ENCODE measurements around the gene SERPINA6. TPM values are rescaled to one million over a fixed set of nuclear protein-coding genes. Genes with fewer than 3 reads are reported as not detected.
"Not testable (repeated sequence)": the region's sequence is repeated elsewhere in the genome, so short reads cannot be mapped to it uniquely, and the experiment has no call there.

The SERPINA6 gene
- total RNA-seq, 1 experiment from 2014 or later, result not detected

GRCh38 chr14:94349276-94349675 is 26.1 kb upstream of the SERPINA6 start:
- no peaks in the 10 kb centered on the region for H3K36me3 ChIP-seq (ENCODE audit: low read depth)
- no peaks in the 10 kb centered on the region for H3K27me3 ChIP-seq (ENCODE audit: insufficient read depth, low read depth)
- H3F3A ChIP-seq (ENCODE audit: insufficient read depth, low read depth), result no peaks in the 10 kb centered on the region
- no peaks in the 10 kb centered on the region for H3K4me1 ChIP-seq (replicated peaks; ENCODE audit: insufficient read depth)
- intact Hi-C loops (cut with micrococcal nuclease; ENCODE audit: unreplicated experiment), result no loop called here
- ChIA-PET CTCF (no interaction called here), POLR2A (ENCODE audit: unreplicated experiment) (no interaction called here)
- BruUV-seq (replicated peaks), result no TSS peak
- H4K20me1 ChIP-seq (ENCODE audit: insufficient read depth), result no peaks in the 10 kb centered on the region
- H3K4me3 ChIP-seq, result no peak overlapping the region
- H3K27ac ChIP-seq, result no peak overlapping the region
- DNase-seq, result no peak
- H3K4me2 ChIP-seq, result no peak overlapping the region
- TF ChIP-seq EZH2 (IDR thresholded peaks at IDR 0.05; ENCODE audit: low read depth) (no peak), CTCF (conservative IDR thresholded peaks at IDR 0.05) (no peak)
- H3K9me2 ChIP-seq (ENCODE audit: insufficient read depth), result no peaks in the 10 kb centered on the region
- no peaks in the 10 kb centered on the region for H3K79me2 ChIP-seq (ENCODE audit: low read depth)
- no peaks in the 10 kb centered on the region for H3K9me3 ChIP-seq (ENCODE audit: insufficient read depth, low read depth)
- no peak overlapping the region for H2AFZ ChIP-seq

- Histone ChIP-seq H3K4me1 (replicated peaks; ENCODE audit: insufficient read depth) (no peaks in the 10 kb centered on the region), H3K4me3 (no peak overlapping the region), H4K20me1 (ENCODE audit: insufficient read depth) (no peaks in the 10 kb centered on the region), H3K27me3 (ENCODE audit: insufficient read depth, low read depth) (no peaks in the 10 kb centered on the region), H3K27ac (no peak overlapping the region), H3K9me2 (ENCODE audit: insufficient read depth) (no peaks in the 10 kb centered on the region), H3K9me3 (ENCODE audit: insufficient read depth, low read depth) (no peaks in the 10 kb centered on the region), H3F3A (ENCODE audit: insufficient read depth, low read depth) (no peaks in the 10 kb centered on the region), H3K36me3 (ENCODE audit: low read depth) (no peaks in the 10 kb centered on the region), H3K4me2 (no peak overlapping the region), H3K79me2 (ENCODE audit: low read depth) (no peaks in the 10 kb centered on the region), H2AFZ (no peak overlapping the region)
- no TSS peak for BruUV-seq (replicated peaks)
- CTCF ChIA-PET, result no interaction called here
- DNase-seq, result no peak
- intact Hi-C loops (cut with micrococcal nuclease; ENCODE audit: unreplicated experiment), result no loop called here
- POLR2A ChIA-PET (ENCODE audit: unreplicated experiment), result no interaction called here
- TF ChIP-seq CTCF (conservative IDR thresholded peaks at IDR 0.05), result no peak
- TF ChIP-seq EZH2 (IDR thresholded peaks at IDR 0.05; ENCODE audit: low read depth), result no peak
Observed at GRCh38 chr14:94348836-94349235, 25.7 kb upstream of the SERPINA6 start.

GRCh38 chr14:94346841-94347240 is 23.7 kb upstream of the SERPINA6 start:
- ChIA-PET POLR2A (ENCODE audit: unreplicated experiment) (no interaction called here), CTCF (no interaction called here)

GRCh38 chr14:94346065-94346786 is 23.1 kb upstream of the SERPINA6 start:
- intact Hi-C loops (cut with micrococcal nuclease; ENCODE audit: unreplicated experiment); H3K9me3 ChIP-seq (ENCODE audit: insufficient read depth, low read depth); BruUV-seq (replicated peaks); H2AFZ ChIP-seq; H3K36me3 ChIP-seq (ENCODE audit: low read depth); H4K20me1 ChIP-seq (ENCODE audit: insufficient read depth); H3K4me3 ChIP-seq; H3F3A ChIP-seq (ENCODE audit: insufficient read depth, low read depth); H3K27ac ChIP-seq; H3K27me3 ChIP-seq (ENCODE audit: insufficient read depth, low read depth); H3K79me2 ChIP-seq (ENCODE audit: low read depth); DNase-seq; POLR2A ChIA-PET (ENCODE audit: unreplicated experiment); H3K9me2 ChIP-seq (ENCODE audit: insufficient read depth); H3K4me2 ChIP-seq; H3K4me1 ChIP-seq (replicated peaks; ENCODE audit: insufficient read depth); CTCF ChIA-PET: not testable (repeated sequence)

More at GRCh38 chr14:94346841-94347240, 23.7 kb upstream of the SERPINA6 start:
- intact Hi-C loops (cut with micrococcal nuclease; ENCODE audit: unreplicated experiment), result no loop called here
- Histone ChIP-seq H3K36me3 (ENCODE audit: low read depth) (no peaks in the 10 kb centered on the region), H3K9me3 (ENCODE audit: insufficient read depth, low read depth) (no peaks in the 10 kb centered on the region), H3K27me3 (ENCODE audit: insufficient read depth, low read depth) (no peaks in the 10 kb centered on the region), H3F3A (ENCODE audit: insufficient read depth, low read depth) (no peaks in the 10 kb centered on the region), H3K27ac (no peak overlapping the region), H3K4me1 (replicated peaks; ENCODE audit: insufficient read depth) (no peaks in the 10 kb centered on the region), H3K4me3 (no peak overlapping the region), H4K20me1 (ENCODE audit: insufficient read depth) (no peaks in the 10 kb centered on the region), H3K79me2 (ENCODE audit: low read depth) (no peaks in the 10 kb centered on the region), H3K4me2 (no peak overlapping the region), H3K9me2 (ENCODE audit: insufficient read depth) (no peaks in the 10 kb centered on the region), H2AFZ (no peak overlapping the region)
- BruUV-seq (replicated peaks), result no TSS peak
- TF ChIP-seq EZH2 (IDR thresholded peaks at IDR 0.05; ENCODE audit: low read depth) (no peak), CTCF (conservative IDR thresholded peaks at IDR 0.05) (no peak)
- no peak for DNase-seq

Measured in PC-9 (cell line).